Neural crest cell (in vitro differentiated cells): ENCODE data around the gene RINL. TPM values are rescaled to one million over a fixed set of nuclear protein-coding genes. Genes with fewer than 3 reads are reported as not detected.
"Not testable (repeated sequence)": the region's sequence is repeated elsewhere in the genome, so short reads cannot be mapped to it uniquely, and the experiment has no call there.

ENCODE experiments used
- DNase-seq: peaks from one replicate; pipeline ENCODE4 v3.0.0; 2021; ENCODE audit warnings: low read depth, mixed read lengths, low spot score
- H3K27ac Mint-ChIP-seq: one replicate; pipeline ENCODE4 v1.8.0; 2021; ENCODE audit warnings: mild to moderate bottlenecking, mixed read lengths; ENCODE audit not compliant: unreplicated experiment
- H3K27me3 Mint-ChIP-seq: 2 replicates; pipeline ENCODE4 v1.8.0; 2021; ENCODE audit warnings: low read depth, mild to moderate bottlenecking, mixed read lengths
- H3K36me3 Mint-ChIP-seq: 2 replicates; pipeline ENCODE4 v1.8.0; 2021; ENCODE audit warnings: low read depth, mild to moderate bottlenecking, mixed read lengths
- H3K4me1 Mint-ChIP-seq: 2 replicates; pipeline ENCODE4 v1.8.0; 2021; ENCODE audit warnings: mixed read lengths
- H3K4me3 Mint-ChIP-seq: one replicate; pipeline ENCODE4 v1.8.0; 2021; ENCODE audit warnings: mild to moderate bottlenecking, mixed read lengths
- H3K9me3 Mint-ChIP-seq: 2 replicates; pipeline ENCODE4 v1.8.0; 2021; ENCODE audit warnings: mixed read lengths
- total RNA-seq: library from RNA; stranded (reverse); gene quantifications from 2 replicates; pipeline ENCODE4 v1.2.1, GENCODE V29; 2021
- TF ChIP-seq, protein P1 (sequence below): fragments of 200-600 bp; sonication (generic); conservative IDR thresholded peaks from 2 replicates; pipeline ENCODE4 v1.5.0; 2021; ENCODE audit warnings: antibody characterized with exemption, mild to moderate bottlenecking

The RINL gene
- total RNA-seq, 1 donor from 2014 or later: 1.4 TPM

DNA sequence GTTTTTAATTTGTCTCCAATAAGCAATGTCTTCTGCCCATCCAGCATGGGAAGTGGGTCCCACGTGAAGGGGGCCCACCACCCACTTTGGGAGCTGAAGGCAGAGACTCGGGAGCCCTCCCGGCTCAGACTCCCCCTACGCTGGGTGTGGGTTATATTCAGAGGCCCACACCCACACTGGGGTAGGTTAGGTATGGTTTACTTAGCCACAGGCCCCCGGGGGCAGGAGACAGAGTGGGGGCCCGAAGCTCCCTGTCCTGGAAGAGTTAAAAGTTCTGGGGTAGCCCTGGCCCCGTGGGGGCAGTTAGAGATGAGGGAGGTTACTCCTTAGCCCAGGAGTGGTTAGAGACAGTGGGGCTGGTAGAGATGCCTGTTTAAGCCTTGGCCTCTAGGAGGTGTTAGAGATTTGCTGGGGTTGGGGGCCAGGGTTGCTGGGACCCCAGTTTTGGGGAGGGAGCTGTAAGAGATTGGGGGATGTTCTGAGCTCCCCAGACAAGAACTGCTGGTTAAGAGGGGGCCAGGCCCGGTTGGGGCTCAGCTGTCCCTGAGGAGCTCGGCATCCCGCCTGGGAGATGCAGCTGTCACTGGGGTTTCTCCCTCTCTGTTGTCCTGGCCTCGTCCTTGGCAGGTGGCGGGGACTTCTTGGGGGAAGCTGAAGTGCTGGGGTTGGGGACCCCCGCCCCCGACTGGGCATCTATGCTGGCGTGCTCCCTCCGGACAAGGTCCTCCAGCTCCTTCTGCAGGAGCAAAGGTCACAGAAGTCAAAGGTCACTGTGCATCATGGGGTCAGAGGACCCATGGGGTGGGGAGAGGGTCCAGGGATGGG lies 712 bp upstream of the RINL start:
- no peak for DNase-seq
- Mint-ChIP-seq H3K4me1 (peaks cover 11% of the 10 kb centered on the region), H3K4me3 (no peak overlapping the region), H3K27me3 (no peaks in the 10 kb centered on the region), H3K36me3 (no peaks in the 10 kb centered on the region), H3K27ac (no peak overlapping the region), H3K9me3 (no peaks in the 10 kb centered on the region)
- TF ChIP-seq, protein P1, sequence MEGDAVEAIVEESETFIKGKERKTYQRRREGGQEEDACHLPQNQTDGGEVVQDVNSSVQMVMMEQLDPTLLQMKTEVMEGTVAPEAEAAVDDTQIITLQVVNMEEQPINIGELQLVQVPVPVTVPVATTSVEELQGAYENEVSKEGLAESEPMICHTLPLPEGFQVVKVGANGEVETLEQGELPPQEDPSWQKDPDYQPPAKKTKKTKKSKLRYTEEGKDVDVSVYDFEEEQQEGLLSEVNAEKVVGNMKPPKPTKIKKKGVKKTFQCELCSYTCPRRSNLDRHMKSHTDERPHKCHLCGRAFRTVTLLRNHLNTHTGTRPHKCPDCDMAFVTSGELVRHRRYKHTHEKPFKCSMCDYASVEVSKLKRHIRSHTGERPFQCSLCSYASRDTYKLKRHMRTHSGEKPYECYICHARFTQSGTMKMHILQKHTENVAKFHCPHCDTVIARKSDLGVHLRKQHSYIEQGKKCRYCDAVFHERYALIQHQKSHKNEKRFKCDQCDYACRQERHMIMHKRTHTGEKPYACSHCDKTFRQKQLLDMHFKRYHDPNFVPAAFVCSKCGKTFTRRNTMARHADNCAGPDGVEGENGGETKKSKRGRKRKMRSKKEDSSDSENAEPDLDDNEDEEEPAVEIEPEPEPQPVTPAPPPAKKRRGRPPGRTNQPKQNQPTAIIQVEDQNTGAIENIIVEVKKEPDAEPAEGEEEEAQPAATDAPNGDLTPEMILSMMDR: no peak

DNA sequence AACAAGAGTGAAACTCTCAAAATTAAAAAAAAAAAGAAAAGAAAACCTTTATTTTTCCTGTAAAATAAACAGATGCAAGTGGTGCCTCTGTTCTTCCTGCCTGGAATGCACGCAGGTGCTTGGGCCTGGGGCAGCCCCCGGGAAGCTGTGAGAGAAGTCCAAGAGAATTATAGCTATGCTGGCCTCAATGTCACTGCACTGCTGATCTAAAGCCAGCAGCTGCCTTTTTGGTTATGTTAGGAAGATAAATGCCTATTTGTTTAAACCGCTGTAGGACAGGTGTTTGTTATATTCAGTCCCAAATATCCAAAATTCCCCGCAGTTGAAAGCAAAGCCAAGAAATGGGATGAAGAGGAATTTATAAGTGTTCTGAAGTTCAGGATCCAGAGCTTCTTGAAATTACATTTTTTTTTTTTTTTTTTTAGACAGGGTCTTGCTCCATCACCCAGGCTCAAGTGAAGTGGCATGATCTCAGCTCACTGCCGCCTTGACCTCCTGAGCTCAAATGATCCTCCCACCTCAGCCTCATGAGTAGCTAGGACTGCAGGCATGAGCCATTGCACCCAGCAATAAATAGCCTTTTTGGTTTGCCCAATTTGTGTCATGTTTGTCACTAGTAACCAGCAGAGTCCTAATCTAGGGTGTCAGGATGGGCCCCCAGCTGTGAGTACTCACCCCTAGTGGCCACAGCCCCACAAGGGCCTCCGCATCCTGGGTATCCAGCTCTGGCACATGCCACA lies 2.2 kb downstream of the RINL start:
- Mint-ChIP-seq H3K36me3 (no peaks in the 10 kb centered on the region), H3K9me3 (no peaks in the 10 kb centered on the region), H3K4me1 (peaks cover 11% of the 10 kb centered on the region), H3K27me3 (no peaks in the 10 kb centered on the region), H3K27ac (no peak overlapping the region), H3K4me3 (no peak overlapping the region)
- no peak for DNase-seq
- TF ChIP-seq, protein P1: no peak

DNA sequence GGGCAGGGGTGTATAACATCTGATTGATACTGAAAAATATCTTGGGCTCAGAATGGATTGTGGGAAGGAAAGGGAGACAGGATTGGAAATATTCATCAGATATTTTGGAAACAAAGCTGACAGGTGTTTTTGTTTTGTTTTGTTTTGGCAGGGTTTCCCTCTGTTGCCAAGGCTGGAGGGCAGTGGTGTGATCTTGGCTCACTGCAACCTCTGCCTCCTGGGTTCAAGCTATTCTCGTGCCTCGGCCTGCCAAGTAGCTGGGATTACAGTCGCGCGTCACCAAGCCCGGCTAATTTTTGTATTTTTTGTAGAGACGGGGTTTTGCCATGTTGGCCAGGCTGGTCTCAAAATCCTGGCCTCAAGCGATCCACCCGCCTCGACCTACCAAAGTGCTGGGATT lies 4.7 kb downstream of the RINL start:
- H3K4me1 Mint-ChIP-seq: peaks cover 16% of the 10 kb centered on the region
- H3K36me3 Mint-ChIP-seq, H3K9me3 Mint-ChIP-seq, H3K4me3 Mint-ChIP-seq, DNase-seq, H3K27ac Mint-ChIP-seq, H3K27me3 Mint-ChIP-seq: not testable (repeated sequence)

DNA sequence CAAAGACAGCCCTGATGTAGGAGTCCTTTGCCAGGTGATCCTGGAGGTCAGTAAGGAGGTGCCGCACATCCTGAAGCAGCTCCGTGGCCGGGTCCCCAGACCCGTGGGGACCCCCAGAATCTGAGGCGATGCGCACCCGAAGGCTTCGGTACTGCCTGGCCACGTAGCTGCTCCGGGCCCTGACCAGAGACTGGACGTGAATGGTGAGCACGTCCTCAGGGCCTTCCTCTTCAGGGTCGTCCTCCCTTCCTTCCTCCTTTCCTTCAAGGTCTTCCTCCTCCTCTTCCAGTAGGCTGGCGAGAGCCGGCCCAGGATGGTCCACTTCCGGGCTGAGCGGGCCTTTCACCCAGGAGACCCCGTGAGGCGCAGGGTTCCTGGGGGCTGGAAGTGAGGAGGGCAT lies 7.5 kb downstream of the RINL start:
- TF ChIP-seq, protein P1: no peak
- DNase-seq: no peak
- no peaks in the 10 kb centered on the region for H3K9me3 Mint-ChIP-seq
- peaks cover 10% of the 10 kb centered on the region for H3K4me1 Mint-ChIP-seq
- H3K27me3 Mint-ChIP-seq: peaks cover 4% of the 10 kb centered on the region
- H3K27ac Mint-ChIP-seq: no peak overlapping the region
- no peaks in the 10 kb centered on the region for H3K36me3 Mint-ChIP-seq
- H3K4me3 Mint-ChIP-seq: no peak overlapping the region

DNA sequence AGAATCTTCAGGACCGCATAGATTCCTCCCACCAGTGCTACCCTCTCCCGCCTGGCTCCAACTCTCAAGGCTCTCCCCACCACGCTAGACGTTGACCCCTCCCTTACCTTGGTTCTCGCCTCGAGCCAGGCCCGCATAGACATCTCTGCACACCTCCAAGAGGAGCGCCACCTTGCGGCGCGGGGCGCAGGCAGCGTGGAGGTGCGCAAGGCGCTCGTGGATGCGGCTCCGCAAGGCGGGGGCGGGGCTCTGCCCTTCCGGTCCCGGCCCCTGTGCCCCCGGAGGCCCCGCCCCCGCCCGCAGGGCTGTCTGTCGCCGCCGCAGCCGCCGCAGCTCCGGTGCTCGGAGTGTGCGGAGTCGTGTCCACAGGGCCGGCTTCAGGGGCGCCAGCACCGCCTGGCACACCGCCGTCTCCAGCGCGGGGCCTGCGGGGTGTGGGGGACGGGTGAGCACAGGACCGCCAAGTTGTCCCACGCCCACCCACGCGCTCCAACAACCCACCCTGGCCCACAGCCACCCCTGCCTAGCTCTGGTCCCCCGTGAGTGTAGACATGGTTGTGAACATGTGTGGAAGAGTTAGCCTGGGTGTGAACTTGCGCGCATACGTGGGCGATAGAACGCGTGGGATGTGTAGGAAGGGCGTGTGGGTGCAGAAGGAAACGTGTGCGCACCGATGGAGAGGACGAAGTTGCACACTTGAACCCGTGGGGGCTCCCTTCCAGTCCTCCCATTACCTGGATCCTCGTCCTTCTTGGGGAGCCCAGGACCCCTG lies 8.1 kb downstream of the RINL start:
- Mint-ChIP-seq H3K27ac (no peak overlapping the region), H3K4me3 (peak overlapping the region; percentile 69), H3K36me3 (no peaks in the 10 kb centered on the region), H3K4me1 (peaks cover 12% of the 10 kb centered on the region), H3K9me3 (no peaks in the 10 kb centered on the region), H3K27me3 (peaks cover 4% of the 10 kb centered on the region)
- peak; percentile 61 for DNase-seq
- TF ChIP-seq, protein P1: peak; percentile 76
